Activated CD4-positive, alpha-beta T cell treated with anti-CD3 and anti-CD28 coated beads, Interleukin-2, Interleukin-6, amounts not matched to agents 100 ng/mL and 50 ng/mL, durations not matched to agents 16 hours and 8 hours (primary cell): ENCODE results near the gene SPSB4.

Experiments used
- DNase-seq: peaks from one replicate; pipeline ENCODE4 v3.0.0-alpha.2; 2020

The SPSB4 gene

GRCh38 chr3:141050576-141051442, at the start of gene SPSB4:
Gene SPSB4 (plus strand): TSS chr3:141051347. CDS start chr3:141066105, 14,758 bp downstream.
- DNase-seq, result peak; percentile 34

- DNase-seq, result no peak
These were observed 44.8 kb upstream of the SPSB4 start for GRCh38 chr3:141006344-141006743.

GRCh38 chr3:141009496-141009895, 41.7 kb upstream of the SPSB4 start:
- DNase-seq, result no peak

GRCh38 chr3:141011232-141011996, 39.7 kb upstream of the SPSB4 start:
- peak; percentile 78 for DNase-seq

GRCh38 chr3:141011997-141012262, 39.2 kb upstream of the SPSB4 start:
- DNase-seq, result no peak

GRCh38 chr3:141012571-141012970, 38.6 kb upstream of the SPSB4 start:
- no peak for DNase-seq

GRCh38 chr3:141015481-141015880, 35.7 kb upstream of the SPSB4 start:
- DNase-seq, result no peak

- DNase-seq, result peak; percentile 63
These were observed 33.5 kb upstream of the SPSB4 start for GRCh38 chr3:141017366-141018322.

GRCh38 chr3:141019244-141019643, 31.9 kb upstream of the SPSB4 start:
- no peak for DNase-seq

GRCh38 chr3:141020143-141020830, 30.9 kb upstream of the SPSB4 start:
- no peak for DNase-seq

GRCh38 chr3:141021261-141021660, 29.9 kb upstream of the SPSB4 start:
- DNase-seq, result no peak

GRCh38 chr3:141030296-141030695, 20.9 kb upstream of the SPSB4 start:
- no peak for DNase-seq

GRCh38 chr3:141039589-141039988, 11.6 kb upstream of the SPSB4 start:
- no peak for DNase-seq

- no peak for DNase-seq
These were observed 6.2 kb upstream of the SPSB4 start for GRCh38 chr3:141044695-141045641.

GRCh38 chr3:141045849-141046248, 5.3 kb upstream of the SPSB4 start:
- no peak for DNase-seq

- DNase-seq, result no peak
These were observed 4.0 kb upstream of the SPSB4 start for GRCh38 chr3:141047168-141047567.

- peak; percentile 15 for DNase-seq
These were observed 1.5 kb upstream of the SPSB4 start for GRCh38 chr3:141049681-141050080.

GRCh38 chr3:141051443-141052200, 475 bp downstream of the SPSB4 start:
- DNase-seq, result no peak

- DNase-seq, result no peak
These were observed 1.3 kb downstream of the SPSB4 start for GRCh38 chr3:141052201-141053069.
